SK-N-SH (cell line): ENCODE data around the gene ZNF341. TPM values are rescaled to one million over a fixed set of nuclear protein-coding genes. Genes with fewer than 3 reads are reported as not detected.

Experiments used
- CTCF ChIA-PET: fragments of 300-600, 350-600 bp; formaldehyde crosslinking; extraction: SDS; loops from one replicate; lab custom pipeline; 2021; lab: Yijun Ruan, JAX
- POLR2A ChIA-PET: fragments of 350-600 bp; sonication (Branson Sonifier 250); formaldehyde crosslinking; extraction: SDS; loops from one replicate; lab custom pipeline; 2020; ENCODE audit warnings: antibody characterized with exemption, inconsistent platforms; lab: Yijun Ruan, JAX
- DNase-seq: peaks from one replicate; pipeline ENCODE4 v3.0.0; 2012
- H2AFZ ChIP-seq: fragments of 200-600 bp; sonication (generic); 2 replicates; pipeline ENCODE4 v1.8.1; 2016; ENCODE audit warnings: antibody characterized with exemption, mild to moderate bottlenecking, low read depth
- H3F3A ChIP-seq: fragments of 200-600 bp; sonication (generic); replicated peaks from 2 replicates; pipeline ENCODE3; 2016; ENCODE audit warnings: antibody characterized with exemption, mild to moderate bottlenecking; ENCODE audit not compliant: insufficient read depth
- H3K27ac ChIP-seq, 2 experiments: fragments of 200-500 bp in 1 of 2; fragments of 200-600 bp in 1 of 2; sonication (Bioruptor generic) in 1 of 2; sonication (generic), shearing (Covaris generic) in 1 of 2; 2 replicates each; pipeline versions ENCODE4 v1.5.1 to v1.6.1; 2014 to 2016; ENCODE audit warnings: low read depth in 2 of 2, inconsistent platforms in 1 of 2, low read length in 1 of 2, mild to moderate bottlenecking in 1 of 2, mixed read lengths in 1 of 2
- H3K27me3 ChIP-seq: fragments of 200-600 bp; sonication (generic), shearing (Covaris generic); 2 replicates; pipeline ENCODE4 v1.6.1; 2016; ENCODE audit warnings: mixed run types; ENCODE audit not compliant: insufficient read depth
- H3K36me3 ChIP-seq, 2 experiments: fragments of 200-500 bp in 1 of 2; fragments of 200-600 bp in 1 of 2; sonication (Bioruptor generic) in 1 of 2; sonication (generic) in 1 of 2; replicated peaks in 1 of 2; 2 replicates each; pipeline versions ENCODE3 to v1.5.1; 2014 to 2016; ENCODE audit warnings: low read length in 1 of 2, mild to moderate bottlenecking in 1 of 2; ENCODE audit not compliant: insufficient read depth in 2 of 2, control insufficient read depth in 1 of 2
- H3K4me1 ChIP-seq, 2 experiments: fragments of 200-500 bp in 1 of 2; fragments of 200-600 bp in 1 of 2; sonication (Bioruptor generic) in 1 of 2; sonication (generic), shearing (Covaris generic) in 1 of 2; 2 replicates each; pipeline versions ENCODE4 v1.5.1 to v1.6.1; 2014 to 2016; ENCODE audit warnings: low read depth in 1 of 2, low read length in 1 of 2, mixed run types in 1 of 2; ENCODE audit not compliant: insufficient read depth in 2 of 2, control insufficient read depth in 1 of 2
- H3K4me2 ChIP-seq: fragments of 200-600 bp; sonication (generic), shearing (Covaris generic); 2 replicates; pipeline ENCODE4 v1.6.1; 2017; ENCODE audit warnings: mixed run types
- H3K4me3 ChIP-seq, 2 experiments: fragments of 200-500 bp in 1 of 2; fragments of 200-600 bp in 1 of 2; sonication (Bioruptor generic) in 1 of 2; sonication (generic), shearing (Covaris generic) in 1 of 2; 2 replicates each; pipeline versions ENCODE4 v1.5.1 to v1.8.1; 2014 to 2016; ENCODE audit warnings: low read depth in 2 of 2, inconsistent platforms in 1 of 2, low read length in 1 of 2, mild to moderate bottlenecking in 1 of 2, mixed read lengths in 1 of 2, moderate library complexity in 1 of 2
- H3K79me2 ChIP-seq: fragments of 200-600 bp; sonication (generic); 2 replicates; pipeline ENCODE4 v1.8.1; 2017; ENCODE audit warnings: mild to moderate bottlenecking; ENCODE audit not compliant: insufficient read depth
- H3K9ac ChIP-seq: fragments of 200-600 bp; sonication (generic); 2 replicates; pipeline ENCODE4 v1.6.1; 2017; ENCODE audit warnings: mixed run types
- H3K9me2 ChIP-seq: fragments of 200-600 bp; sonication (generic); 2 replicates; pipeline ENCODE4 v1.6.1; 2017; ENCODE audit warnings: mixed run types
- H3K9me3 ChIP-seq: fragments of 200-600 bp; sonication (generic); 2 replicates; pipeline ENCODE4 v1.6.1; 2017; ENCODE audit warnings: mixed run types, mild to moderate bottlenecking, moderate library complexity
- H4K20me1 ChIP-seq: fragments of 200-600 bp; sonication (generic); 2 replicates; pipeline ENCODE4 v1.6.1; 2017; ENCODE audit warnings: mild to moderate bottlenecking, mixed run types; ENCODE audit not compliant: insufficient read depth
- CHD2 ChIP-seq: fragments of 150-350 bp; IDR thresholded peaks from 2 replicates; pipeline ENCODE4 v1.6.1; 2018; ENCODE audit warnings: low read length; ENCODE audit not compliant: partially characterized antibody
- CTCF ChIP-seq: fragments of 200-600 bp; sonication (generic); IDR thresholded peaks from 2 replicates; pipeline ENCODE4 v1.6.1; 2017; ENCODE audit warnings: antibody characterized with exemption, mild to moderate bottlenecking, moderate library complexity
- EZH2phosphoT487 ChIP-seq: fragments of 200-600 bp; sonication (generic); IDR thresholded peaks from 2 replicates; pipeline ENCODE4 v1.6.1; 2017; ENCODE audit warnings: low read depth, mixed run types, mild to moderate bottlenecking, antibody characterized with exemption, moderate library complexity, borderline replicate concordance
- FOSL2 ChIP-seq: IDR thresholded peaks from 2 replicates; pipeline ENCODE4 v1.4.0; 2012; ENCODE audit warnings: low read depth, mild to moderate bottlenecking, moderate library complexity, borderline replicate concordance
- FOXM1 ChIP-seq: IDR thresholded peaks from 2 replicates; pipeline ENCODE4 v1.4.0; 2012; ENCODE audit warnings: low read depth, mild to moderate bottlenecking
- GABPA ChIP-seq: IDR thresholded peaks from 2 replicates; pipeline ENCODE4 v1.4.0; 2012; ENCODE audit warnings: low read depth, mild to moderate bottlenecking
- IRF3 ChIP-seq: fragments of 150-350 bp; IDR thresholded peaks from 2 replicates; pipeline ENCODE4 v1.6.1; 2016; ENCODE audit warnings: mild to moderate bottlenecking, low read depth, low read length
- JUND ChIP-seq: IDR thresholded peaks from 2 replicates; pipeline ENCODE4 v1.4.0; 2012
- MAX ChIP-seq: IDR thresholded peaks from 2 replicates; pipeline ENCODE4 v1.4.0; 2012; ENCODE audit warnings: low read depth
- MEF2A ChIP-seq: IDR thresholded peaks from 2 replicates; pipeline ENCODE4 v1.4.0; 2012; ENCODE audit warnings: low read depth, borderline replicate concordance
- RCOR1 ChIP-seq: fragments of 150-350 bp; IDR thresholded peaks from 2 replicates; pipeline ENCODE4 v1.6.1; 2017; ENCODE audit warnings: antibody characterized with exemption, low read length
- RFX5 ChIP-seq: IDR thresholded peaks from 2 replicates; pipeline ENCODE4 v1.6.1; 2012; ENCODE audit warnings: mild to moderate bottlenecking, improper control_type of control experiment, low read length
- RXRA ChIP-seq: IDR thresholded peaks from 2 replicates; pipeline ENCODE4 v1.4.0; 2012; ENCODE audit warnings: low read depth, mild to moderate bottlenecking, borderline replicate concordance
- SIN3A ChIP-seq: IDR thresholded peaks from 2 replicates; pipeline ENCODE4 v1.6.1; 2012; ENCODE audit warnings: low read depth, mild to moderate bottlenecking, low read length, moderate library complexity, borderline replicate concordance
- TAF1 ChIP-seq: IDR thresholded peaks from 2 replicates; pipeline ENCODE4 v1.6.1; 2012; ENCODE audit warnings: low read depth, mild to moderate bottlenecking, low read length, moderate library complexity, borderline replicate concordance
- TCF12 ChIP-seq: IDR thresholded peaks from 2 replicates; pipeline ENCODE4 v1.4.0; 2012
- USF1 ChIP-seq: IDR thresholded peaks from 2 replicates; pipeline ENCODE4 v1.4.0; 2012; ENCODE audit warnings: low read depth, borderline replicate concordance
- ZBTB33 ChIP-seq: IDR thresholded peaks from 2 replicates; pipeline ENCODE4 v1.4.0; 2012; ENCODE audit warnings: low read depth, borderline replicate concordance
- WGBS: methylation state at CpG from one replicate; pipeline ENCODE4 v1.1.6; 2017; ENCODE audit warnings: low lambda C conversion rate; 5-methylcytosine and 5-hydroxymethylcytosine counted together
- polyA plus RNA-seq, 3 experiments: library from polyadenylated mRNA; depleted of rRNA; stranded (reverse); fragments of >200 nt; gene quantifications; 2 replicates each; pipeline ENCODE4 v1.2.3, GENCODE V29; 2012

Gene ZNF341
- polyA plus RNA-seq, 1 of the 3 experiments (the other 2 are of a cell fraction): 3.2 TPM

GRCh38 chr20:33772439-33772838, 40.6 kb downstream of the ZNF341 start:
- ChIA-PET CTCF (interaction anchor here (1.1 to 2.1 kb wide), 2 partner anchors 20 to 90 kb away, joined by 4 to 7 read pairs; no protein-coding TSS in a partner anchor), POLR2A (no interaction called here)
- 97% methylated on average over 3 of the region's 3 CpGs for WGBS
- H3K4me1 ChIP-seq: no peaks in the 10 kb centered on the region
- H3K79me2 ChIP-seq: no peaks in the 10 kb centered on the region
- no peaks in the 10 kb centered on the region for H3K27me3 ChIP-seq
- H3K9me3 ChIP-seq: no peaks in the 10 kb centered on the region
- no peaks in the 10 kb centered on the region for H4K20me1 ChIP-seq
- TF ChIP-seq TCF12 (no peak), ZBTB33 (no peak), MEF2A (no peak), IRF3 (no peak), RXRA (no peak), SIN3A (no peak), EZH2phosphoT487 (no peak), FOXM1 (no peak), RFX5 (no peak)
- H3K9me2 ChIP-seq: no peaks in the 10 kb centered on the region
- H3K36me3 ChIP-seq: no peaks in the 10 kb centered on the region
- no peak overlapping the region for H3K4me3 ChIP-seq
- no peak overlapping the region for H3K4me2 ChIP-seq
- no peaks in the 10 kb centered on the region for H3F3A ChIP-seq
- no peak overlapping the region for H3K27ac ChIP-seq
- H2AFZ ChIP-seq: no peak overlapping the region
- DNase-seq: no peak
- H3K9ac ChIP-seq: no peak overlapping the region

- Histone ChIP-seq H3K9me3 (no peaks in the 10 kb centered on the region), H3F3A (peaks cover 4% of the 10 kb centered on the region), H3K27me3 (no peaks in the 10 kb centered on the region), H2AFZ (no peak overlapping the region), H3K4me2 (no peak overlapping the region), H3K36me3 (no peaks in the 10 kb centered on the region), H3K9me2 (no peaks in the 10 kb centered on the region), H4K20me1 (no peaks in the 10 kb centered on the region), H3K9ac (no peak overlapping the region), H3K79me2 (no peaks in the 10 kb centered on the region), H3K4me3 (no peak overlapping the region), H3K27ac (no peak overlapping the region), H3K4me1 (no peaks in the 10 kb centered on the region)
- TF ChIP-seq JUND (no peak), TAF1 (no peak), TCF12 (no peak), GABPA (no peak), SIN3A (no peak), RCOR1 (no peak), USF1 (no peak), CTCF (no peak), MAX (no peak), CHD2 (no peak), FOSL2 (no peak)
- WGBS: 75% methylated on average over 2 of the region's 2 CpGs
- CTCF ChIA-PET: interaction anchor here (1.1 kb wide), 1 partner anchor 18 kb away, joined by 4 read pairs; no protein-coding TSS in a partner anchor
- POLR2A ChIA-PET: interaction anchor here (0.6 kb wide), 1 partner anchor 853 kb away, joined by 4 read pairs; no protein-coding TSS in a partner anchor
- DNase-seq: no peak
These were observed 41.8 kb downstream of the ZNF341 start for GRCh38 chr20:33773412-33774089.
